Neural progenitor cell (in vitro differentiated cells): ENCODE results near the gene UQCR11. TPM values are rescaled to one million over a fixed set of nuclear protein-coding genes. Genes with fewer than 3 reads are reported as not detected.
"Not testable (repeated sequence)": the region's sequence is repeated elsewhere in the genome, so short reads cannot be mapped to it uniquely, and the experiment has no call there.

Source experiments
- DNase-seq: peaks from one replicate; pipeline ENCODE4 v3.0.0-alpha.2; 2016; ENCODE audit warnings: low spot score
- H2AFZ ChIP-seq: fragments of 200-600 bp; sonication (generic); replicated peaks from 2 replicates; pipeline ENCODE4 v1.6.1; 2016; ENCODE audit warnings: antibody characterized with exemption
- H3F3A ChIP-seq: fragments of 200-600 bp; sonication (generic); 2 replicates; pipeline ENCODE4 v1.6.1; 2016; ENCODE audit warnings: antibody characterized with exemption, low read depth
- H3K27ac ChIP-seq: fragments of 200-600 bp; sonication (generic); 2 replicates; pipeline ENCODE4 v1.5.1; 2016; ENCODE audit warnings: mild to moderate bottlenecking
- H3K27me3 ChIP-seq: fragments of 200-600 bp; sonication (generic); 2 replicates; pipeline ENCODE4 v1.6.1; 2016; ENCODE audit warnings: mild to moderate bottlenecking, moderate library complexity
- H3K36me3 ChIP-seq: fragments of 200-600 bp; sonication (generic); 2 replicates; pipeline ENCODE4 v1.5.1; 2016
- H3K4me1 ChIP-seq: fragments of 200-600 bp; sonication (generic); 2 replicates; pipeline ENCODE4 v1.6.1; 2016; ENCODE audit warnings: mixed run types
- H3K4me2 ChIP-seq: fragments of 200-600 bp; sonication (generic); 2 replicates; pipeline ENCODE4 v1.6.1; 2016
- H3K4me3 ChIP-seq: fragments of 200-600 bp; sonication (generic); 2 replicates; pipeline ENCODE4 v1.5.1; 2016
- H3K79me2 ChIP-seq: fragments of 200-600 bp; sonication (generic); 2 replicates; pipeline ENCODE4 v1.6.1; 2016; ENCODE audit warnings: low read depth
- H3K9ac ChIP-seq: fragments of 200-600 bp; sonication (generic); 2 replicates; pipeline ENCODE4 v1.6.1; 2016
- H3K9me3 ChIP-seq: fragments of 200-600 bp; sonication (generic); 2 replicates; pipeline ENCODE4 v1.5.1; 2016; ENCODE audit warnings: low read depth
- H4K20me1 ChIP-seq: fragments of 200-600 bp; sonication (generic); 2 replicates; pipeline ENCODE4 v1.6.1; 2016; ENCODE audit warnings: low read depth
- H3K27ac Mint-ChIP-seq: 3 replicates; pipeline ENCODE4 v1.8.0; 2021; ENCODE audit warnings: mixed read lengths
- H3K27me3 Mint-ChIP-seq: 2 replicates; pipeline ENCODE4 v1.8.0; 2022; ENCODE audit warnings: low read depth, mild to moderate bottlenecking, inconsistent platforms, moderate library complexity, mixed read lengths; ENCODE audit not compliant: insufficient read depth
- H3K36me3 Mint-ChIP-seq: 3 replicates; pipeline ENCODE4 v1.8.0; 2021; ENCODE audit warnings: mixed read lengths
- H3K4me1 Mint-ChIP-seq: 3 replicates; pipeline ENCODE4 v1.8.0; 2021; ENCODE audit warnings: mixed read lengths
- H3K4me3 Mint-ChIP-seq: 3 replicates; pipeline ENCODE4 v1.8.0; 2021; ENCODE audit warnings: mild to moderate bottlenecking, moderate library complexity, mixed read lengths
- H3K9me3 Mint-ChIP-seq: 3 replicates; pipeline ENCODE4 v1.8.0; 2020; ENCODE audit warnings: mixed read lengths
- CTCF ChIP-seq: fragments of 200-600 bp; sonication (generic); IDR thresholded peaks from 2 replicates; pipeline ENCODE4 v1.5.1; 2017; ENCODE audit warnings: antibody characterized with exemption, mild to moderate bottlenecking
- EZH2 ChIP-seq: fragments of 200-600 bp; sonication (generic); IDR thresholded peaks from 2 replicates; pipeline ENCODE4 v1.6.1; 2017; ENCODE audit warnings: antibody characterized with exemption, mild to moderate bottlenecking, moderate library complexity
- EZH2phosphoT487 ChIP-seq: fragments of 200-600 bp; sonication (generic); IDR thresholded peaks from 2 replicates; pipeline ENCODE4 v1.6.1; 2017; ENCODE audit warnings: antibody characterized with exemption
- total RNA-seq: library from RNA; depleted of rRNA; stranded (reverse); fragments of >200 nt; gene quantifications from 2 replicates; pipeline ENCODE4 v1.2.3, GENCODE V29; 2015; ENCODE audit warnings: low replicate concordance

The UQCR11 gene
- total RNA-seq, 1 donor from 2014 or later = 37.4 TPM

- Histone ChIP-seq H3K9ac (no peak overlapping the region), H3K36me3 (peaks cover 6% of the 10 kb centered on the region), H3K9me3 (no peaks in the 10 kb centered on the region), H3K4me1 (peaks cover 6% of the 10 kb centered on the region), H3K27me3 (no peaks in the 10 kb centered on the region), H4K20me1 (peaks cover 100% of the 10 kb centered on the region), H2AFZ (no peak overlapping the region), H3K4me2 (no peak overlapping the region), H3F3A (peaks cover 11% of the 10 kb centered on the region), H3K4me3 (no peak overlapping the region), H3K27ac (no peak overlapping the region), H3K79me2 (peaks cover 100% of the 10 kb centered on the region)
- DNase-seq = no peak
- TF ChIP-seq EZH2phosphoT487 (no peak), EZH2 (no peak), CTCF (no peak)
- Mint-ChIP-seq H3K27ac (no peak overlapping the region), H3K36me3 (peaks cover 13% of the 10 kb centered on the region), H3K4me3 (no peak overlapping the region), H3K4me1 (peaks cover 5% of the 10 kb centered on the region), H3K9me3 (peaks cover 2% of the 10 kb centered on the region), H3K27me3 (peaks cover 8% of the 10 kb centered on the region)
These were observed 40.0 kb upstream of the UQCR11 start for GRCh38 chr19:1645299-1645698.

DNA sequence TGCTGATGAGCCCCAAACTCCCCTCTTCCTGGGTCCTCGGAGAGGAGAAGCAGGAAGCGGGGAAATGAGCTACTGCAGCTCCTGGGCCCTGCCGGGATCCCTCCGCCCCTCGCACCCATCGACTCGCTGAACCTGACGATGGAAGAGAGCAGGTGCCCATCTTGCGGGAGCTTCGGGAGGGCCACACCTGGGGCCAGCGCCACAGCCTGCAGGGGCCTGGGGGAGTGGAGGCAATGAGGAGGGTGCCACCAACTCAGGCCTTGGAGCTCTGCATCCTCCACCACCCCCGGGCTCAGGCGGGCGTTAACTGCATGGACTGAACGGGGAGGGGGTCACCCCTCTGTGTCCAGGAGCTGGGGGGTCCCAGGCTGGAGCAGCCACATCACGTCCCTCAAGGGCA is 38.8 kb upstream of the UQCR11 start:
- no peak overlapping the region for H3K4me2 ChIP-seq
- peaks cover 8% of the 10 kb centered on the region for H3K27me3 Mint-ChIP-seq
- H3K4me3 Mint-ChIP-seq = no peak overlapping the region
- H3K9ac ChIP-seq = no peak overlapping the region
- peaks cover 21% of the 10 kb centered on the region for H3K36me3 Mint-ChIP-seq
- H3K27me3 ChIP-seq = no peaks in the 10 kb centered on the region
- H3K9me3 ChIP-seq = no peaks in the 10 kb centered on the region
- H3K4me3 ChIP-seq = no peak overlapping the region
- no peak overlapping the region for H3K27ac Mint-ChIP-seq
- H3K4me1 Mint-ChIP-seq = peaks cover 2% of the 10 kb centered on the region
- H3K4me1 ChIP-seq = no peaks in the 10 kb centered on the region
- no peak for TF ChIP-seq CTCF
- no peak for TF ChIP-seq EZH2
- no peak for TF ChIP-seq EZH2phosphoT487
- H3K9me3 Mint-ChIP-seq = peaks cover 2% of the 10 kb centered on the region
- peaks cover 100% of the 10 kb centered on the region for H4K20me1 ChIP-seq
- peaks cover 100% of the 10 kb centered on the region for H3K79me2 ChIP-seq
- H3F3A ChIP-seq = peaks cover 10% of the 10 kb centered on the region
- H3K27ac ChIP-seq = no peak overlapping the region
- H3K36me3 ChIP-seq = no peaks in the 10 kb centered on the region
- no peak overlapping the region for H2AFZ ChIP-seq
- no peak for DNase-seq

GRCh38 chr19:1640893-1641448 is 35.7 kb upstream of the UQCR11 start:
- not testable (repeated sequence) for H3K27me3 ChIP-seq, H2AFZ ChIP-seq, H3K4me3 Mint-ChIP-seq, H3K9ac ChIP-seq, H3K9me3 ChIP-seq, H3K9me3 Mint-ChIP-seq, DNase-seq, H3K4me1 Mint-ChIP-seq, H3K36me3 ChIP-seq, H3K27ac Mint-ChIP-seq, H3K27ac ChIP-seq, H3K4me2 ChIP-seq, H3K4me1 ChIP-seq, H3K4me3 ChIP-seq
- Histone ChIP-seq H4K20me1 (peaks cover 100% of the 10 kb centered on the region), H3K79me2 (peaks cover 100% of the 10 kb centered on the region), H3F3A (peaks cover 13% of the 10 kb centered on the region)
- Mint-ChIP-seq H3K27me3 (peaks cover 13% of the 10 kb centered on the region), H3K36me3 (peaks cover 33% of the 10 kb centered on the region)

DNA sequence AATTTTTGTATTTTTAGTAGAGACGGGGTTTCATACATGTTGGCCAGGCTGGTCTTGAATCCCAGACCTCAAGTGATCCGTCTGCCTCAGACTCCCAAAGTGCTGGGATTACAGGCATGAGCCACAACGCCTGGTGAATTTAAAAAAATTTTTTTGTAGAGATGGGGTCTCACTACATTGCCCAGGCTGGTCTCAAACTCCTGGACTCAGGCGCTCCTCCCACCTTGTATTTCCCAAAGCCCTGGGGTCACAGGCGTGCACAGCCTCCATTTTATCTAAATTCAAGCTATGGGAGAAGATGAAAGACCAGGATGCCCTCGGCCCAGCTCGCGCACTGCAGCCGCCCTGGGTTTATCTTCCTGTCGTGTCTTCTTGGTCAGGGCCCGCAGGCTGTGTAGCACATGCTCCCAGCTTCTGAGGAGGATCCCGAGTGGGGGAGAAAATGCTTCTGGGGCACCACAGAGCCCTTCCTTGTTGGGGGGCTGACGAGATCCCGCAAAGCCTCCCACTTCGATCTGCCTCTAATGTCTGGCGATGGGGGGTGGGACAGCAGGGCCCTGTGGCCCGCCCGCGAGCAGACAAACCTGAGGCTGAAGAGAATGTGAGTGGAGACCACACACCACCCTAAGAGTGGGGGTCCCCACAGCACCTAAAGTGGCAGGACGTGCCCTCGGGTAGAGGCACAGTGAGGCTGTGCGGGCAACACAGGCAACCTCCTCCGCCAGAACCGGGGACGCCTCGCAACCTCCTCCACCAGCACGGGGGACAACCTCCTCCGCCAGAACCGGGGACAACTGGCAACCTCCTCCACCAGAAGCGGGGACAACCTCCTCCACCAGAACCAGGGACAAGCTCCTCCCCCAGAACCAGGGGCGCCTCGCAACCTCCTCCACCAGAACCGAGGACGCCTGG is 31.3 kb upstream of the UQCR11 start:
- TF ChIP-seq CTCF (no peak), EZH2phosphoT487 (no peak), EZH2 (no peak)
- Histone ChIP-seq H3K27me3 (no peaks in the 10 kb centered on the region), H3K79me2 (peaks cover 99% of the 10 kb centered on the region), H3F3A (peaks cover 6% of the 10 kb centered on the region), H3K4me2 (no peak overlapping the region), H3K36me3 (peaks cover 5% of the 10 kb centered on the region), H3K4me3 (no peak overlapping the region), H3K4me1 (no peaks in the 10 kb centered on the region), H3K27ac (no peak overlapping the region), H3K9me3 (no peaks in the 10 kb centered on the region), H2AFZ (no peak overlapping the region), H3K9ac (no peak overlapping the region), H4K20me1 (peaks cover 100% of the 10 kb centered on the region)
- Mint-ChIP-seq H3K27ac (no peak overlapping the region), H3K4me3 (no peak overlapping the region), H3K27me3 (peaks cover 10% of the 10 kb centered on the region), H3K9me3 (peaks cover 2% of the 10 kb centered on the region), H3K36me3 (peaks cover 34% of the 10 kb centered on the region), H3K4me1 (no peaks in the 10 kb centered on the region)
- DNase-seq = no peak
